H1 (cell line): ENCODE results near the gene NIPAL3. TPM values are rescaled to one million over a fixed set of nuclear protein-coding genes. Genes with fewer than 3 reads are reported as not detected.

Source experiments
- ATF3 ChIP-seq: IDR thresholded peaks from 2 replicates; pipeline ENCODE4 v1.6.1; 2011; ENCODE audit warnings: low read depth, mild to moderate bottlenecking, low read length; ENCODE audit not compliant: insufficient read depth
- BACH1 ChIP-seq: IDR thresholded peaks from 2 replicates; pipeline ENCODE4 v1.6.1; 2012; ENCODE audit warnings: low read length, improper control_type of control experiment
- BCL11A ChIP-seq, 2 experiments: IDR thresholded peaks; one replicate each; pipeline ENCODE4 v1.6.1; 2011; ENCODE audit warnings: low read depth in 2 of 2, low read length in 2 of 2, mild to moderate bottlenecking in 2 of 2
- CEBPB ChIP-seq: IDR thresholded peaks from 2 replicates; pipeline ENCODE4 v1.6.1; 2012; ENCODE audit warnings: low read depth, low read length
- EZH2 ChIP-seq: fragments of 200-600 bp; sonication (generic); IDR thresholded peaks from 2 replicates; pipeline ENCODE4 v1.7.1; 2012; ENCODE audit warnings: low read depth, mild to moderate bottlenecking, moderate library complexity, low read length, inconsistent platforms; ENCODE audit not compliant: severe bottlenecking
- FOSL1 ChIP-seq: IDR thresholded peaks from 2 replicates; pipeline ENCODE4 v1.6.1; 2011; ENCODE audit warnings: mild to moderate bottlenecking, low read depth, low read length, moderate library complexity; ENCODE audit not compliant: insufficient read depth
- HDAC2 ChIP-seq, 2 experiments: fragments of 300-600 bp in 1 of 2; sonication (generic) in 1 of 2; IDR thresholded peaks; 2 replicates each; pipeline ENCODE4 v1.6.1; 2011 to 2012; ENCODE audit warnings: low read depth in 2 of 2, low read length in 2 of 2, mild to moderate bottlenecking in 2 of 2, moderate library complexity in 2 of 2, borderline replicate concordance in 1 of 2, inconsistent platforms in 1 of 2
- MAFK ChIP-seq: IDR thresholded peaks from 2 replicates; pipeline ENCODE4 v1.6.1; 2012; ENCODE audit warnings: low read depth, mild to moderate bottlenecking, improper control_type of control experiment, low read length
- NRF1 ChIP-seq: IDR thresholded peaks from 2 replicates; pipeline ENCODE4 v1.6.1; 2011; ENCODE audit warnings: mild to moderate bottlenecking, low read depth, low read length, improper control_type of control experiment
- POLR2A ChIP-seq, 2 experiments: IDR thresholded peaks; 1 replicate in 1 of 2; 2 replicates in 1 of 2; pipeline ENCODE4 v1.6.1; 2011; ENCODE audit warnings: low read depth in 2 of 2, low read length in 2 of 2, mild to moderate bottlenecking in 2 of 2; ENCODE audit errors: control extremely low read depth in 1 of 2
- POLR2AphosphoS5 ChIP-seq: IDR thresholded peaks from 2 replicates; pipeline ENCODE4 v1.6.1; 2011; ENCODE audit warnings: low read depth, low read length
- RBBP5 ChIP-seq: IDR thresholded peaks from 2 replicates; pipeline ENCODE4 v1.7.1; 2012; ENCODE audit warnings: low read depth, mild to moderate bottlenecking, inconsistent platforms, low read length, moderate library complexity, borderline replicate concordance
- RFX5 ChIP-seq: IDR thresholded peaks from 2 replicates; pipeline ENCODE4 v1.6.1; 2011; ENCODE audit warnings: low read depth, low read length, improper control_type of control experiment, borderline replicate concordance
- TEAD4 ChIP-seq: IDR thresholded peaks from 2 replicates; pipeline ENCODE4 v1.6.1; 2012; ENCODE audit warnings: low read depth, low read length, inconsistent platforms, mixed read lengths
- polyA plus RNA-seq, 7 experiments: library from polyadenylated mRNA; depleted of rRNA in 3 of 7; stranded (reverse) in 5 of 7; unstranded in 2 of 7; fragments of >200 nt in 5 of 7; fragments of 200-250 nt in 2 of 7; gene quantifications; 1 replicate in 5 of 7; 2 replicates in 1 of 7; 4 replicates in 1 of 7; pipeline versions ENCODE4 v1.2.1 to v1.2.3, GENCODE V29; 2011 to 2013; ENCODE audit warnings: missing spikeins in 2 of 7, mixed read lengths in 2 of 7
- total RNA-seq: library from RNA; stranded (reverse); fragmentation: NEBNext Ultra II Directional; extraction: Animal tissue kit (Norgen Biotek cat#: 25700); gene quantifications from 2 replicates; pipeline ENCODE4 v1.2.1, GENCODE V29; 2021

NIPAL3 gene
- total and polyA plus RNA-seq, 2 of the 8 experiments (the other 6 are each of a cell fraction or from before 2014, with no cell fraction given), result 8.8 to 11.0 TPM

GRCh38 chr1:24501371-24502064 is 85.9 kb downstream of the NIPAL3 start (continued):
- TF ChIP-seq MAFK (no peak), POLR2AphosphoS5 (no peak), RBBP5 (no peak), RFX5 (no peak), NRF1 (no peak), ATF3 (no peak), HDAC2 (IDR thresholded peaks at IDR 0.05; ENCODE audit: borderline replicate concordance in 1 of 2, low read depth in 2 of 2, low read length in 2 of 2) (no peak), EZH2 (no peak), CEBPB (peak; percentile 6; the same call in 1 of the 2 replicates), BCL11A (IDR thresholded peaks at IDR 0.05; ENCODE audit: low read depth in 2 of 2, low read length in 2 of 2) (no peak), BACH1 (no peak), POLR2A (IDR thresholded peaks at IDR 0.05; ENCODE audit: control extremely low read depth in 1 of 2, low read depth in 2 of 2, low read length in 2 of 2) (no peak), TEAD4 (no peak), FOSL1 (no peak)
